CD4-positive, alpha-beta T cell (primary cell): ENCODE data around the gene NOX1. TPM values are rescaled to one million over a fixed set of nuclear protein-coding genes. Genes with fewer than 3 reads are reported as not detected.

ENCODE experiments used
- ATAC-seq: fragments of 200-7000 bp; cut with Tn5 transposase; one replicate; pipeline ENCODE4 v1.10.0; 2022; ENCODE audit warnings: mild to moderate bottlenecking; ENCODE audit not compliant: poor library complexity
- CTCF ChIA-PET: fragments of 350-600 bp; sonication (Branson Sonifier 250); formaldehyde crosslinking; loops from one replicate; lab custom pipeline; 2021; ENCODE audit warnings: antibody characterized with exemption, inconsistent platforms; lab: Charles Lee
- POLR2A ChIA-PET: fragments of 350-600 bp; sonication (Branson Sonifier 250); formaldehyde crosslinking; loops from one replicate; lab custom pipeline; 2021; ENCODE audit warnings: antibody characterized with exemption, inconsistent platforms; lab: Charles Lee
- DNase-seq, 14 experiments: peaks; one replicate each; pipeline ENCODE4 v3.0.0-alpha.2; 2013 to 2020; ENCODE audit warnings: mixed read lengths in 2 of 14
- H3K27ac ChIP-seq, 2 donors: one replicate each; pipeline versions ENCODE4 v1.5.1 to v1.7.0; 2013; ENCODE audit warnings: low read length in 2 of 2, low read depth in 1 of 2, mild to moderate bottlenecking in 1 of 2
- H3K27me3 ChIP-seq, 2 experiments: 1 replicate in 1 of 2; 2 replicates in 1 of 2; pipeline versions ENCODE4 v1.6.1 to v1.7.0; 2013; ENCODE audit warnings: low read length in 2 of 2, control low read depth in 1 of 2, mild to moderate bottlenecking in 1 of 2, moderate library complexity in 1 of 2; ENCODE audit not compliant: insufficient read depth in 2 of 2, control insufficient read depth in 1 of 2
- H3K36me3 ChIP-seq: one replicate; pipeline ENCODE4 v1.6.1; 2013; ENCODE audit warnings: low read length, control low read depth; ENCODE audit not compliant: insufficient read depth
- H3K4me1 ChIP-seq: one replicate; pipeline ENCODE4 v1.6.1; 2013; ENCODE audit warnings: low read length, control low read depth; ENCODE audit not compliant: insufficient read depth
- H3K4me3 ChIP-seq: one replicate; pipeline ENCODE4 v1.5.1; 2013; ENCODE audit warnings: mild to moderate bottlenecking, low read length, moderate library complexity
- H3K9me3 ChIP-seq, 2 experiments: 1 replicate in 1 of 2; 2 replicates in 1 of 2; pipeline versions ENCODE4 v1.6.1 to v1.7.0; 2013; ENCODE audit warnings: low read length in 2 of 2, mild to moderate bottlenecking in 2 of 2, control low read depth in 1 of 2, moderate library complexity in 1 of 2; ENCODE audit not compliant: control insufficient read depth in 1 of 2, insufficient read depth in 1 of 2
- H3K27ac Mint-ChIP-seq: one replicate; pipeline ENCODE4 v1.8.0; 2020; ENCODE audit warnings: mixed read lengths
- H3K27me3 Mint-ChIP-seq: one replicate; pipeline ENCODE4 v1.8.0; 2021; ENCODE audit warnings: mixed read lengths
- H3K36me3 Mint-ChIP-seq: one replicate; pipeline ENCODE4 v1.8.0; 2021; ENCODE audit warnings: low read depth, mixed read lengths
- H3K4me1 Mint-ChIP-seq: one replicate; pipeline ENCODE4 v1.8.0; 2021; ENCODE audit warnings: low read depth, mixed read lengths
- H3K4me3 Mint-ChIP-seq: one replicate; pipeline ENCODE4 v1.8.0; 2020; ENCODE audit warnings: mild to moderate bottlenecking, mixed read lengths
- H3K9me3 Mint-ChIP-seq: one replicate; pipeline ENCODE4 v1.8.0; 2020; ENCODE audit warnings: mixed read lengths
- CTCF ChIP-seq: fragments of 200-600 bp; IDR thresholded peaks from one replicate; pipeline ENCODE4 v1.8.0; 2022; ENCODE audit warnings: antibody characterized with exemption, mild to moderate bottlenecking
- intact Hi-C, 2 experiments: fragments of 100-400 bp; cut with DNase I in 1 of 2; cut with micrococcal nuclease in 1 of 2; formaldehyde crosslinking; loops; one replicate each; pipeline versions ENCODE4 v1.15.1 to v1.9.0; 2023 to 2025; cut with DNase I, micrococcal nuclease
- polyA plus RNA-seq, 2 donors: library from polyadenylated mRNA; unstranded; fragments of 120-200 nt; gene quantifications; one replicate each; pipeline ENCODE4 v1.2.1, GENCODE V29; 2013
- total RNA-seq, 174 experiments: library from RNA in 2 of 174; stranded (reverse) in 2 of 174; gene quantifications; one replicate each; pipeline ENCODE4 v1.2.3 and lab custom pipeline; 2021 to 2026

Gene NOX1
- total RNA-seq (under 1 TPM in 1 of 2 experiments, not detected in 1; 0.36 TPM), total RNA-seq (lab: John Stamatoyannopoulos, UW) (0 to 0.27 (median 0) reads per million in 172 experiments)
- polyA plus RNA-seq (2013, experiment 1 of 2), result not detected
- polyA plus RNA-seq (2013, experiment 2 of 2), result 0.01 TPM

- ATAC-seq (no peak), DNase-seq (no peak)
- Mint-ChIP-seq H3K4me1 (no peaks in the 10 kb centered on the region), H3K4me3 (no peak within 1 kb of the TSS), H3K36me3 (no peaks in the 10 kb centered on the region), H3K27me3 (peaks cover 1% of the 10 kb centered on the region), H3K27ac (no peak within 1 kb of the TSS), H3K9me3 (no peaks in the 10 kb centered on the region)
- Histone ChIP-seq H3K36me3 (no peaks in the 10 kb centered on the region), H3K9me3 (no peaks in the 10 kb centered on the region), H3K4me1 (no peaks in the 10 kb centered on the region), H3K27me3 (no peaks in the 10 kb centered on the region), H3K4me3 (no peak within 1 kb of the TSS), H3K27ac (no peak within 1 kb of the TSS)
- no peak for TF ChIP-seq CTCF
- POLR2A ChIA-PET, result no interaction called here
- intact Hi-C loops, result no loop called here
- CTCF ChIA-PET, result no interaction called here
These were observed at the start of gene NOX1 for GRCh38 chrX:100874325-100874724. NOX1 (minus strand) TSS chrX:100874359; CDS start chrX:100874139, 220 bp downstream.

DNA sequence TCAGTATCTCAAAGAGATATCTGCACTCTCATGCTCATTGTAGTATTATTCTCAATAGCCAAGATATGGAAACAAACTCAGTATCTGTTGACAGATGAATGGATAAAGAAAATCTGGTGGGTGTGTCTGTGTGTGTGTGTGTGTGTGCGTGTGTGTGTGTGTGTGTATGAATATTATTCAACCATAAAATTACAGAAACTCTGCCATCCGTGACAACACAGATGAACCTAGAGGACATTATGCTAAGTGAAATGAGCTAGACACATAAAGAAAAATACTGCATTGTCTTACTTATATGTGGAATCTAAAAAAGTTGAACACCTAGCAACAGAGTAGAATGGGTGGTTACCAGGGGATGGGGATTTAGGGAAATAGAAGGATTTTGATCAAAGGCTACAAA, 41.4 kb upstream of the NOX1 start:
- no peak for TF ChIP-seq CTCF

GRCh38 chrX:100913111-100913510, 39.0 kb upstream of the NOX1 start:
- H3K4me1 ChIP-seq, result no peaks in the 10 kb centered on the region
- Mint-ChIP-seq H3K27me3 (no peaks in the 10 kb centered on the region), H3K4me3 (no peak overlapping the region), H3K4me1 (no peaks in the 10 kb centered on the region), H3K27ac (no peak overlapping the region), H3K9me3 (no peaks in the 10 kb centered on the region), H3K36me3 (no peaks in the 10 kb centered on the region)
- POLR2A ChIA-PET, result no interaction called here
- intact Hi-C loops, result no loop called here
- DNase-seq (no peak), ATAC-seq (no peak)
- no peaks in the 10 kb centered on the region for H3K27me3 ChIP-seq
- no peaks in the 10 kb centered on the region for H3K9me3 ChIP-seq
- H3K27ac ChIP-seq, result no peak overlapping the region
- H3K4me3 ChIP-seq, result no peak overlapping the region
- TF ChIP-seq CTCF, result no peak
- H3K36me3 ChIP-seq, result no peaks in the 10 kb centered on the region
- CTCF ChIA-PET, result no interaction called here

More for the DNA sequence above, 41.4 kb upstream of the NOX1 start:
- H3K9me3 Mint-ChIP-seq, result no peaks in the 10 kb centered on the region
- H3K4me1 Mint-ChIP-seq, result no peaks in the 10 kb centered on the region
- POLR2A ChIA-PET, result no interaction called here
- no peak for DNase-seq
- no peak overlapping the region for H3K4me3 ChIP-seq
- CTCF ChIA-PET, result no interaction called here
- no peak overlapping the region for H3K27ac ChIP-seq
- no peaks in the 10 kb centered on the region for H3K9me3 ChIP-seq
- no peak overlapping the region for H3K27ac Mint-ChIP-seq
- H3K36me3 ChIP-seq, result no peaks in the 10 kb centered on the region
- no peaks in the 10 kb centered on the region for H3K4me1 ChIP-seq
- intact Hi-C loops, result no loop called here
- H3K4me3 Mint-ChIP-seq, result no peak overlapping the region
- H3K27me3 Mint-ChIP-seq, result no peaks in the 10 kb centered on the region
- H3K27me3 ChIP-seq, result no peaks in the 10 kb centered on the region
- no peaks in the 10 kb centered on the region for H3K36me3 Mint-ChIP-seq
- ATAC-seq, result no peak
